ENCODE results near the gene NDRG2. TPM values are rescaled to one million over a fixed set of nuclear protein-coding genes. Genes with fewer than 3 reads are reported as not detected.

NDRG2 gene
- total RNA-seq, 1 experiment from 2014 or later = 18.9 TPM

DNA sequence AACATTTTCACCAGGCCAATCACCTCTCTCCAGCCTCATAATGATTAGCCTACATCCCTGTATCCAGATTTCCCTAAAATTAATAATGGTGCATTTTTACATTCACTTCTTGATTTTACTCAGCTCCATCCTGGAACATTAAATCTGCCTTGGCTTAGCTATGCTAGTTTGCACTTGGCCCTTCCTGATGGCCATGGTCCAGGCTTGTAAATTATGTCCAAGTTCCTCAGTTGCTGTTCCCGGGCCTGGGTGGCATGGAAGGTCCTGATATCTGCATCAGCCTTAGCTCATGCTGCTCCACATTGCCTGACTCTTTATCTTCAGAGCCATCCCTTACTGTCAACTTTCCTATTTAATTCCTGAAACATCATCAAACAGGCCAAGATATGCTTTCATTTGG lies 46.2 kb downstream of the NDRG2 start:
- Histone ChIP-seq H3K27ac (ENCODE audit: low read depth, low read length) (no peak overlapping the region), H2AFZ (ENCODE audit: low read depth, low read length, poor library complexity, severe bottlenecking) (no peak overlapping the region), H3K4me2 (ENCODE audit: low read length) (no peak overlapping the region), H3K9ac (ENCODE audit: low read length) (no peak overlapping the region), H4K20me1 (ENCODE audit: insufficient read depth) (no peaks in the 10 kb centered on the region), H3K36me3 (ENCODE audit: control insufficient read depth in 1 of 2, insufficient read depth in 2 of 2, low read length in 2 of 2) (no peaks in the 10 kb centered on the region), H3K27me3 (ENCODE audit: insufficient read depth, low read length) (no peaks in the 10 kb centered on the region), H3K9me3 (ENCODE audit: control insufficient read depth in 1 of 2, insufficient read depth in 1 of 2, low read depth in 1 of 2, low read length in 2 of 2) (no peaks in the 10 kb centered on the region), H3K79me2 (ENCODE audit: insufficient read depth, low read length) (no peaks in the 10 kb centered on the region), H3K9me2 (ENCODE audit: insufficient read depth) (no peaks in the 10 kb centered on the region), H3K4me1 (ENCODE audit: control insufficient read depth in 1 of 2, insufficient read depth in 2 of 2, low read length in 2 of 2) (peaks cover 10 to 14% of the 10 kb centered on the region in 2 experiments), H3K4me3 (replicated peaks in 1 of 2; ENCODE audit: low read depth in 1 of 2, low read length in 2 of 2) (no peak overlapping the region)
- ChIA-PET RAD21 (ENCODE audit: low non-redundant PET in 1 of 2, low total read pairs in 2 of 2, uncharacterized antibody in 2 of 2, unreplicated experiment in 2 of 2) (no interaction called here), POLR2A (no interaction called here), CTCF (no interaction called here)
- no TSS peak for BruUV-seq (replicated peaks)
- no peak for ATAC-seq
- no peak for DNase-seq (ENCODE audit: low read depth, low spot score)
- intact Hi-C loops (cut with micrococcal nuclease) = loop anchor here (10.0 kb wide), 1 partner anchor 364 kb away; no protein-coding TSS in a partner anchor
- TF ChIP-seq SRF (IDR thresholded peaks at IDR 0.05; ENCODE audit: low read depth) (no peak), EZH2phosphoT487 (IDR thresholded peaks at IDR 0.05; ENCODE audit: borderline replicate concordance) (no peak), EZH2 (IDR thresholded peaks at IDR 0.05) (no peak)
- TF ChIP-seq, protein P1, sequence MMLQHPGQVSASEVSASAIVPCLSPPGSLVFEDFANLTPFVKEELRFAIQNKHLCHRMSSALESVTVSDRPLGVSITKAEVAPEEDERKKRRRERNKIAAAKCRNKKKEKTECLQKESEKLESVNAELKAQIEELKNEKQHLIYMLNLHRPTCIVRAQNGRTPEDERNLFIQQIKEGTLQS (IDR thresholded peaks at IDR 0.05) = no peak
- TF ChIP-seq, protein P2, sequence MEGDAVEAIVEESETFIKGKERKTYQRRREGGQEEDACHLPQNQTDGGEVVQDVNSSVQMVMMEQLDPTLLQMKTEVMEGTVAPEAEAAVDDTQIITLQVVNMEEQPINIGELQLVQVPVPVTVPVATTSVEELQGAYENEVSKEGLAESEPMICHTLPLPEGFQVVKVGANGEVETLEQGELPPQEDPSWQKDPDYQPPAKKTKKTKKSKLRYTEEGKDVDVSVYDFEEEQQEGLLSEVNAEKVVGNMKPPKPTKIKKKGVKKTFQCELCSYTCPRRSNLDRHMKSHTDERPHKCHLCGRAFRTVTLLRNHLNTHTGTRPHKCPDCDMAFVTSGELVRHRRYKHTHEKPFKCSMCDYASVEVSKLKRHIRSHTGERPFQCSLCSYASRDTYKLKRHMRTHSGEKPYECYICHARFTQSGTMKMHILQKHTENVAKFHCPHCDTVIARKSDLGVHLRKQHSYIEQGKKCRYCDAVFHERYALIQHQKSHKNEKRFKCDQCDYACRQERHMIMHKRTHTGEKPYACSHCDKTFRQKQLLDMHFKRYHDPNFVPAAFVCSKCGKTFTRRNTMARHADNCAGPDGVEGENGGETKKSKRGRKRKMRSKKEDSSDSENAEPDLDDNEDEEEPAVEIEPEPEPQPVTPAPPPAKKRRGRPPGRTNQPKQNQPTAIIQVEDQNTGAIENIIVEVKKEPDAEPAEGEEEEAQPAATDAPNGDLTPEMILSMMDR (IDR thresholded peaks at IDR 0.05 in 2 of 3, conservative IDR thresholded peaks at IDR 0.05 in 1 of 3; ENCODE audit: borderline replicate concordance in 1 of 3, insufficient read depth in 1 of 3, low read depth in 2 of 3, low read length in 2 of 3) = no peak
- TF ChIP-seq, protein P3, sequence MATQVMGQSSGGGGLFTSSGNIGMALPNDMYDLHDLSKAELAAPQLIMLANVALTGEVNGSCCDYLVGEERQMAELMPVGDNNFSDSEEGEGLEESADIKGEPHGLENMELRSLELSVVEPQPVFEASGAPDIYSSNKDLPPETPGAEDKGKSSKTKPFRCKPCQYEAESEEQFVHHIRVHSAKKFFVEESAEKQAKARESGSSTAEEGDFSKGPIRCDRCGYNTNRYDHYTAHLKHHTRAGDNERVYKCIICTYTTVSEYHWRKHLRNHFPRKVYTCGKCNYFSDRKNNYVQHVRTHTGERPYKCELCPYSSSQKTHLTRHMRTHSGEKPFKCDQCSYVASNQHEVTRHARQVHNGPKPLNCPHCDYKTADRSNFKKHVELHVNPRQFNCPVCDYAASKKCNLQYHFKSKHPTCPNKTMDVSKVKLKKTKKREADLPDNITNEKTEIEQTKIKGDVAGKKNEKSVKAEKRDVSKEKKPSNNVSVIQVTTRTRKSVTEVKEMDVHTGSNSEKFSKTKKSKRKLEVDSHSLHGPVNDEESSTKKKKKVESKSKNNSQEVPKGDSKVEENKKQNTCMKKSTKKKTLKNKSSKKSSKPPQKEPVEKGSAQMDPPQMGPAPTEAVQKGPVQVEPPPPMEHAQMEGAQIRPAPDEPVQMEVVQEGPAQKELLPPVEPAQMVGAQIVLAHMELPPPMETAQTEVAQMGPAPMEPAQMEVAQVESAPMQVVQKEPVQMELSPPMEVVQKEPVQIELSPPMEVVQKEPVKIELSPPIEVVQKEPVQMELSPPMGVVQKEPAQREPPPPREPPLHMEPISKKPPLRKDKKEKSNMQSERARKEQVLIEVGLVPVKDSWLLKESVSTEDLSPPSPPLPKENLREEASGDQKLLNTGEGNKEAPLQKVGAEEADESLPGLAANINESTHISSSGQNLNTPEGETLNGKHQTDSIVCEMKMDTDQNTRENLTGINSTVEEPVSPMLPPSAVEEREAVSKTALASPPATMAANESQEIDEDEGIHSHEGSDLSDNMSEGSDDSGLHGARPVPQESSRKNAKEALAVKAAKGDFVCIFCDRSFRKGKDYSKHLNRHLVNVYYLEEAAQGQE (IDR thresholded peaks at IDR 0.05; ENCODE audit: low read depth) = no peak

All from HCT116 (cell line).